ENCODE measurements around the gene TMC1. TPM values are rescaled to one million over a fixed set of nuclear protein-coding genes. Genes with fewer than 3 reads are reported as not detected.

Gene TMC1
- total and polyA plus RNA-seq, 2 of the 13 experiments (the other 11 are each of a cell fraction or from before 2014, with no cell fraction given): 0.02 to 0.03 TPM

DNA sequence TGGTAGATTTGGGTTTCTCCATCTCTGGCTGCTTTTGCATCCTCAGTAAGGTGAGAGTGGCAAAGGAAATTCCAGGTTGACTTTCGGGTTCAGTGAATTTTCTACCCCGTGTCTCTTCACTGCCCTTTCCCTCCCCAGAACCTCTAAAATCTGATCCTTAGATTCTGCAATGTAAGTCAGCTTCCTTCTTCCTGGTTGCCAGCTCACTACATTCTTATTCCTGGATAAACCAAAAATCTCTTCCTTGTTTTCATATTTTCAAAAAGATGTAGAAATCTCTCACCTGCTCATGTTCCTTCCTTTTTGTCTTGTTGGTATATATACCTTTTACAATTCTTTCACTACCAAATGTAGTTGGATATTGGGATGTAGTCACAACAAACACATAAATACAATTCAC lies 145.8 kb downstream of the TMC1 start:
- H3K9ac ChIP-seq (ENCODE audit: insufficient read depth, low read depth, low read length): no peak overlapping the region
- TF ChIP-seq NR2C2 (CRISPR knock-in tag; IDR thresholded peaks at IDR 0.05; ENCODE audit: borderline replicate concordance): no peak
- TF ChIP-seq ADNP (CRISPR knock-in tag; IDR thresholded peaks at IDR 0.05): no peak

DNA sequence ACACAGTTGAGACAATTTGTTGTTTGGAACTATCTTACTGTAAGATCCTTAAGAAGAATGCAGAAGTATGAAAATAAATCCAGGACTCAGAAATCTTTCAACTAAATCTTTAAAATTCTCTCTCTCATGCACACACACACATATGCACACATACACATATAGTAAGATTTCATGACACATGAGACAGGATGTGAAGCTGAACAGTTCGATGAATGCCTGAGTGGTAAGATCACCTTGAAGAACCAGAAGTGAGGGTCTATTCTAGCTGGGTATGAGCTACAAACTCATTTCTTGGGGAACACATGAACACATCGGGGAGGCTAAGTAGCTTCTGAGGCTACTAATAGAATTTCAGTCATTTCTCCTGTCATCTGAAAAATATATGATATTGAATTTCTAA lies 153.6 kb downstream of the TMC1 start:
- ATAC-seq (no peak), DNase-seq (ENCODE audit: low spot score) (no peak), FAIRE-seq (no peak)
- in situ Hi-C loops (cut with HindIII; ENCODE audit: extremely low pct_ligation_motif_present, low pct_unique_long_range_greater_than_20kb): no loop called here
- Histone ChIP-seq H3K79me2 (ENCODE audit: insufficient read depth, low read length) (no peaks in the 10 kb centered on the region), H3K36me3 (replicated peaks in 1 of 2; ENCODE audit: control insufficient read depth in 1 of 2, insufficient read depth in 2 of 2, low read length in 2 of 2) (no peaks in the 10 kb centered on the region), H2AFZ (ENCODE audit: low read length) (no peak overlapping the region), H3K9ac (ENCODE audit: insufficient read depth, low read depth, low read length) (no peak overlapping the region), H3K4me2 (ENCODE audit: low read depth, low read length) (no peak overlapping the region), H3K27me3 (ENCODE audit: control insufficient read depth in 1 of 2, insufficient read depth in 2 of 2, low read length in 2 of 2) (no peaks in the 10 kb centered on the region), H4K20me1 (ENCODE audit: insufficient read depth, low read length) (no peaks in the 10 kb centered on the region), H3K9me3 (ENCODE audit: low read length) (no peaks in the 10 kb centered on the region), H3K4me3 (replicated peaks in 1 of 3; ENCODE audit: insufficient read depth in 1 of 3, low read depth in 2 of 3, low read length in 3 of 3) (no peak overlapping the region), H3K4me1 (ENCODE audit: insufficient read depth, low read length) (no peaks in the 10 kb centered on the region), H3K27ac (ENCODE audit: extremely low read length, insufficient read depth, low read length) (no peak overlapping the region)
- no TSS peak for BruUV-seq (replicated peaks)
- WGBS (ENCODE audit: low lambda C conversion rate): 0% methylated on average over 2 of the region's 2 CpGs
- ChIA-PET POLR2A (no interaction called here), CTCF (ENCODE audit: low intra/inter-chr PET ratio, low total read pairs) (no interaction called here)
- intact Hi-C loops (cut with micrococcal nuclease; ENCODE audit: unreplicated experiment): no loop called here
- TF ChIP-seq, protein P1, sequence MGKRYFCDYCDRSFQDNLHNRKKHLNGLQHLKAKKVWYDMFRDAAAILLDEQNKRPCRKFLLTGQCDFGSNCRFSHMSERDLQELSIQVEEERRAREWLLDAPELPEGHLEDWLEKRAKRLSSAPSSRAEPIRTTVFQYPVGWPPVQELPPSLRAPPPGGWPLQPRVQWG (CRISPR knock-in tag; IDR thresholded peaks at IDR 0.05; ENCODE audit: borderline replicate concordance, low read depth): no peak
- no peak for TF ChIP-seq TEAD3 (CRISPR knock-in tag; optimal IDR thresholded peaks at IDR 0.05; ENCODE audit: borderline replicate concordance)
- no peak for TF ChIP-seq KDM1A (CRISPR knock-in tag; IDR thresholded peaks at IDR 0.05)
- no peak for TF ChIP-seq SOX5 (CRISPR knock-in tag; IDR thresholded peaks at IDR 0.05; ENCODE audit: borderline replicate concordance)
- TF ChIP-seq POGZ (CRISPR knock-in tag; IDR thresholded peaks at IDR 0.05): no peak
- TF ChIP-seq, protein P2, sequence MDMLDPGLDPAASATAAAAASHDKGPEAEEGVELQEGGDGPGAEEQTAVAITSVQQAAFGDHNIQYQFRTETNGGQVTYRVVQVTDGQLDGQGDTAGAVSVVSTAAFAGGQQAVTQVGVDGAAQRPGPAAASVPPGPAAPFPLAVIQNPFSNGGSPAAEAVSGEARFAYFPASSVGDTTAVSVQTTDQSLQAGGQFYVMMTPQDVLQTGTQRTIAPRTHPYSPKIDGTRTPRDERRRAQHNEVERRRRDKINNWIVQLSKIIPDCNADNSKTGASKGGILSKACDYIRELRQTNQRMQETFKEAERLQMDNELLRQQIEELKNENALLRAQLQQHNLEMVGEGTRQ (IDR thresholded peaks at IDR 0.05; ENCODE audit: low read depth, low read length): no peak
- TF ChIP-seq, protein P2 (CRISPR knock-in tag; IDR thresholded peaks at IDR 0.05; ENCODE audit: borderline replicate concordance): no peak
- TF ChIP-seq RAD51 (IDR thresholded peaks at IDR 0.05; ENCODE audit: borderline replicate concordance): no peak
- TF ChIP-seq HIVEP1 (CRISPR knock-in tag; IDR thresholded peaks at IDR 0.05): no peak
- TF ChIP-seq, protein P3, sequence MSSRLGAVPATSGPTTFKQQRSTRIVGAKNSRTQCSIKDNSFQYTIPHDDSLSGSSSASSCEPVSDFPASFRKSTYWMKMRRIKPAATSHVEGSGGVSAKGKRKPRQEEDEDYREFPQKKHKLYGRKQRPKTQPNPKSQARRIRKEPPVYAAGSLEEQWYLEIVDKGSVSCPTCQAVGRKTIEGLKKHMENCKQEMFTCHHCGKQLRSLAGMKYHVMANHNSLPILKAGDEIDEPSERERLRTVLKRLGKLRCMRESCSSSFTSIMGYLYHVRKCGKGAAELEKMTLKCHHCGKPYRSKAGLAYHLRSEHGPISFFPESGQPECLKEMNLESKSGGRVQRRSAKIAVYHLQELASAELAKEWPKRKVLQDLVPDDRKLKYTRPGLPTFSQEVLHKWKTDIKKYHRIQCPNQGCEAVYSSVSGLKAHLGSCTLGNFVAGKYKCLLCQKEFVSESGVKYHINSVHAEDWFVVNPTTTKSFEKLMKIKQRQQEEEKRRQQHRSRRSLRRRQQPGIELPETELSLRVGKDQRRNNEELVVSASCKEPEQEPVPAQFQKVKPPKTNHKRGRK (CRISPR knock-in tag; IDR thresholded peaks at IDR 0.05): no peak
- TF ChIP-seq IRF2 (CRISPR knock-in tag; IDR thresholded peaks at IDR 0.05): no peak
- TF ChIP-seq, protein P4, sequence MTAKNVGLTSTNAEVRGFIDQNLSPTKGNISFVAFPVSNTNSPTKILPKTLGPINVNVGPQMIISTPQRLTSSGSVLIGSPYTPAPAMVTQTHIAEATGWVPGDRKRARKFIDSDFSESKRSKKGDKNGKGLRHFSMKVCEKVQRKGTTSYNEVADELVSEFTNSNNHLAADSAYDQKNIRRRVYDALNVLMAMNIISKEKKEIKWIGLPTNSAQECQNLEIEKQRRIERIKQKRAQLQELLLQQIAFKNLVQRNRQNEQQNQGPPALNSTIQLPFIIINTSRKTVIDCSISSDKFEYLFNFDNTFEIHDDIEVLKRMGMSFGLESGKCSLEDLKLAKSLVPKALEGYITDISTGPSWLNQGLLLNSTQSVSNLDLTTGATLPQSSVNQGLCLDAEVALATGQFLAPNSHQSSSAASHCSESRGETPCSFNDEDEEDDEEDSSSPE (CRISPR knock-in tag; IDR thresholded peaks at IDR 0.05): no peak

More for the DNA sequence above, 145.8 kb downstream of the TMC1 start:
- H3K27me3 ChIP-seq (ENCODE audit: control insufficient read depth in 1 of 2, insufficient read depth in 2 of 2, low read length in 2 of 2): peaks cover 0 to 1% of the 10 kb centered on the region in 2 experiments; a peak in 1 of 5 replicates
- H2AFZ ChIP-seq (ENCODE audit: low read length): no peak overlapping the region
- DNase-seq (ENCODE audit: low spot score): no peak
- H3K4me1 ChIP-seq (ENCODE audit: insufficient read depth, low read length): no peaks in the 10 kb centered on the region
- ChIA-PET CTCF (ENCODE audit: low intra/inter-chr PET ratio, low total read pairs) (no interaction called here), POLR2A (no interaction called here)
- H3K79me2 ChIP-seq (ENCODE audit: insufficient read depth, low read length): no peaks in the 10 kb centered on the region
- H4K20me1 ChIP-seq (ENCODE audit: insufficient read depth, low read length): no peaks in the 10 kb centered on the region
- no TSS peak for BruUV-seq (replicated peaks)
- intact Hi-C loops (cut with micrococcal nuclease; ENCODE audit: unreplicated experiment) (no loop called here), in situ Hi-C loops (cut with HindIII; ENCODE audit: extremely low pct_ligation_motif_present, low pct_unique_long_range_greater_than_20kb) (no loop called here)
- WGBS (ENCODE audit: low lambda C conversion rate): 3% methylated on average over 2 of the region's 2 CpGs
- H3K9me3 ChIP-seq (ENCODE audit: low read length): no peaks in the 10 kb centered on the region
- H3K27ac ChIP-seq (ENCODE audit: extremely low read length, insufficient read depth, low read length): no peak overlapping the region
- H3K4me3 ChIP-seq (replicated peaks in 1 of 3; ENCODE audit: insufficient read depth in 1 of 3, low read depth in 2 of 3, low read length in 3 of 3): no peak overlapping the region
- H3K4me2 ChIP-seq (ENCODE audit: low read depth, low read length): no peak overlapping the region
- FAIRE-seq: no peak
- no peak for ATAC-seq
- H3K36me3 ChIP-seq (replicated peaks in 1 of 2; ENCODE audit: control insufficient read depth in 1 of 2, insufficient read depth in 2 of 2, low read length in 2 of 2): no peaks in the 10 kb centered on the region

Data from HepG2 (cell line).